SU-DHL-6 (cell line): ENCODE measurements around the gene AKNAD1.

Experiments
- EZH2phosphoT487 ChIP-seq: fragments of 200-600 bp; sonication (generic), shearing (Covaris generic); conservative IDR thresholded peaks from 2 replicates; pipeline ENCODE4 v1.6.1; 2018; ENCODE audit warnings: mild to moderate bottlenecking, antibody characterized with exemption, low read length, moderate library complexity, mixed read lengths
- TF ChIP-seq, protein P1 (sequence below): fragments of 200-600 bp; sonication (generic); IDR thresholded peaks from one replicate; pipeline ENCODE4 v1.5.1; 2017; ENCODE audit warnings: antibody characterized with exemption, mild to moderate bottlenecking, low read length, moderate library complexity; ENCODE audit not compliant: insufficient read depth, poor library complexity, severe bottlenecking

DNA sequence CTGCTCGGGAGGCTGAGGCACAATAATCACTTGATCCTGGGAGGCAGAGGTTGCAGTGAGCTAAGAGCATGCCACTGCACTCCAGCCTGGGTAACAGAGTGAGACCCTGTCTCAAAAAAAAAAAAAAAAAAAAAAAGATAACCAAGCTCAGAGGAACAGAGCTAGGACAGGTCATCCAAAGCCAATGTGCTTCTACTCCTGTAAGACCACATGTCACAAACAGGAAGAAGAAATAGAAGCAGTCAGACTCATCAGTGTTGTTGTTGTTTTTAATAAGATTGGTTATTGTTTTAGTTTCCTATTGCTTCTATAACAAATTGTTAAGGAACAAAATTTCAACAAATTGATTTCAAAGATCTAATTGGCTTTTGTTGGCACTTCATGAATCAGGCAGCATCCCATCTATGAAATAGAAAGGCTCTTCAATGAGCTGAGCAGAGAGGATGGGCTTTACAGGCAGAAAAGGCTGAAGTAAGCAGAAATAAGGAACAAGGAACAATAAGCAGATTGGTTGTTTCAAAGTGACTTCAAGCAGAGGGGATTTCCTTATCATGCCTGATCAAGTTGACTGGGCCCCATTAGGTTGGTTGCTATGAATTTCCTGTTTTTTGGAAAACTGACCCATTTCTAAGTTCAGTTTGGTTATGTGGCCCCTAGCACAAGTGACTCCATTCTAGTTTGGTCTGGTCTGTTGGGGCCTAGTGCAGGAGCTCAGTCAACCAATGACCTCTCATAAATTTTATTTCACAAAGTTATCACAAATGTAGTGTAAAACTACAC lies 6.0 kb upstream of the AKNAD1 start:
- no peak for TF ChIP-seq EZH2phosphoT487
- TF ChIP-seq, protein P1, sequence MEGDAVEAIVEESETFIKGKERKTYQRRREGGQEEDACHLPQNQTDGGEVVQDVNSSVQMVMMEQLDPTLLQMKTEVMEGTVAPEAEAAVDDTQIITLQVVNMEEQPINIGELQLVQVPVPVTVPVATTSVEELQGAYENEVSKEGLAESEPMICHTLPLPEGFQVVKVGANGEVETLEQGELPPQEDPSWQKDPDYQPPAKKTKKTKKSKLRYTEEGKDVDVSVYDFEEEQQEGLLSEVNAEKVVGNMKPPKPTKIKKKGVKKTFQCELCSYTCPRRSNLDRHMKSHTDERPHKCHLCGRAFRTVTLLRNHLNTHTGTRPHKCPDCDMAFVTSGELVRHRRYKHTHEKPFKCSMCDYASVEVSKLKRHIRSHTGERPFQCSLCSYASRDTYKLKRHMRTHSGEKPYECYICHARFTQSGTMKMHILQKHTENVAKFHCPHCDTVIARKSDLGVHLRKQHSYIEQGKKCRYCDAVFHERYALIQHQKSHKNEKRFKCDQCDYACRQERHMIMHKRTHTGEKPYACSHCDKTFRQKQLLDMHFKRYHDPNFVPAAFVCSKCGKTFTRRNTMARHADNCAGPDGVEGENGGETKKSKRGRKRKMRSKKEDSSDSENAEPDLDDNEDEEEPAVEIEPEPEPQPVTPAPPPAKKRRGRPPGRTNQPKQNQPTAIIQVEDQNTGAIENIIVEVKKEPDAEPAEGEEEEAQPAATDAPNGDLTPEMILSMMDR = no peak
